NT2/D1 (cell line): Measurements from ENCODE around the gene TPM4.

Source experiments
- YY1 ChIP-seq: IDR thresholded peaks from 2 replicates; pipeline ENCODE4 v1.6.1; 2011; ENCODE audit not compliant: insufficient read length, insufficient read depth
- ZNF274 ChIP-seq: IDR thresholded peaks from 2 replicates; pipeline ENCODE4 v1.6.1; 2011; ENCODE audit warnings: mild to moderate bottlenecking, low read depth, low read length

DNA sequence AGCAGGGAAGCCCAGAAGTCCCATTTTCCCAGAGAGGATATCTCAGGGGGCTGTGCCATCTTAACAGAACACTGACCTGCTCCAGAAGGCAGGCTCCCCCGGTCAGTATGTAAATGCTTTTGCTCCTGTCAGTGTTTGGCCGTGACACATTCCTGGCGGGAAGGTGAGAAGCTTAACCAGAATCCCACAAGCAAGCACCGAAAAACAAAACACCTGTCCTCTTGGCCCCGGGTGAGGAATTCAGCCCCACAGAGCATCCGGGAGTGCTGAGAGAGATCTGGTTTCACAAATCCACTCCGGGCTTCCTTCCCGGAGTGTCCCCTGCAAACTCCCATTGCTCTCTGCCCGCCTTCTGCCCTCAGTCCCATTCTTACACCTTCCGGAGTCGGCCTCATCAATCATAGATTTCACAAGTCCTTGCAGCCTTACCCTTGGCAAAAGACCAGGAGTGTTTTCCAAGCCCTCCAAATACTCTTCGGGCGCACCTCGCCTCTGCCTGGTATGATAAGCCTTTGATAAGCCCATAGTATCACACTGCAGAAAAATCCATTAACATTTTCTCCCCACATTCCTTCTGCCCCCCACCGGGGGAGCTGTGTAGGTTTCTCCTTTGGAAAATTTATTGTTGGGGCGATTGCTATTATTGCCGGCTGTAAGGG lies 12.2 kb downstream of the TPM4 start:
- TF ChIP-seq YY1 (no peak), ZNF274 (no peak)
